GM23338 (cell line): Measurements from ENCODE around the gene PRKCH. TPM values are rescaled to one million over a fixed set of nuclear protein-coding genes. Genes with fewer than 3 reads are reported as not detected.

ENCODE experiments used
- ATAC-seq: fragments of 200-7000 bp; cut with Tn5 transposase; 3 replicates; pipeline ENCODE4 v1.9.1; 2020
- DNase-seq: peaks from one replicate; pipeline ENCODE4 v3.0.0-alpha.2; 2015; ENCODE audit warnings: low spot score
- H2AFZ ChIP-seq: fragments of 200-600 bp; sonication (generic); 2 replicates; pipeline ENCODE4 v1.8.0; 2016; ENCODE audit warnings: antibody characterized with exemption, mild to moderate bottlenecking, moderate library complexity
- H3F3A ChIP-seq: fragments of 200-600 bp; sonication (generic); replicated peaks from 2 replicates; pipeline ENCODE4 v1.8.0; 2017; ENCODE audit warnings: antibody characterized with exemption, mixed run types, low read depth
- H3K27ac ChIP-seq: fragments of 200-600 bp; sonication (generic); 2 replicates; pipeline ENCODE4 v1.6.1; 2016; ENCODE audit warnings: low read depth
- H3K27me3 ChIP-seq: fragments of 200-600 bp; sonication (generic); 2 replicates; pipeline ENCODE4 v1.8.0; 2016; ENCODE audit warnings: mild to moderate bottlenecking, mixed run types, moderate library complexity; ENCODE audit not compliant: insufficient read depth
- H3K36me3 ChIP-seq: fragments of 200-600 bp; sonication (generic); 2 replicates; pipeline ENCODE4 v1.8.0; 2016; ENCODE audit warnings: mild to moderate bottlenecking; ENCODE audit not compliant: insufficient read depth
- H3K4me1 ChIP-seq: fragments of 200-600 bp; sonication (generic); 2 replicates; pipeline ENCODE4 v1.8.0; 2016; ENCODE audit warnings: mild to moderate bottlenecking, moderate library complexity; ENCODE audit not compliant: insufficient read depth
- H3K4me2 ChIP-seq: fragments of 200-600 bp; sonication (generic); 2 replicates; pipeline ENCODE4 v1.7.1; 2017; ENCODE audit warnings: mixed run types
- H3K4me3 ChIP-seq: fragments of 200-600 bp; sonication (generic); 2 replicates; pipeline ENCODE4 v1.6.1; 2016; ENCODE audit warnings: mixed run types
- H3K79me2 ChIP-seq: fragments of 200-600 bp; sonication (generic); replicated peaks from 2 replicates; pipeline ENCODE4 v1.8.0; 2017; ENCODE audit warnings: mild to moderate bottlenecking; ENCODE audit not compliant: insufficient read depth
- H3K9me2 ChIP-seq: fragments of 200-600 bp; sonication (generic); 2 replicates; pipeline ENCODE4 v1.8.0; 2017; ENCODE audit not compliant: insufficient read depth
- H4K20me1 ChIP-seq: fragments of 200-600 bp; sonication (generic); replicated peaks from 2 replicates; pipeline ENCODE4 v1.8.0; 2017; ENCODE audit warnings: mild to moderate bottlenecking; ENCODE audit not compliant: insufficient read depth
- H3K27ac Mint-ChIP-seq: 2 replicates; pipeline ENCODE4 v1.8.0; 2020; ENCODE audit warnings: inconsistent platforms, mild to moderate bottlenecking, moderate library complexity, mixed read lengths
- H3K27me3 Mint-ChIP-seq: 3 replicates; pipeline ENCODE4 v1.8.0; 2022; ENCODE audit warnings: low read depth, mild to moderate bottlenecking, moderate library complexity, mixed read lengths, inconsistent platforms; ENCODE audit not compliant: insufficient read depth, poor library complexity
- H3K36me3 Mint-ChIP-seq: 3 replicates; pipeline ENCODE4 v1.8.0; 2021; ENCODE audit warnings: low read depth, mild to moderate bottlenecking, inconsistent platforms, moderate library complexity, mixed read lengths
- H3K4me1 Mint-ChIP-seq: 3 replicates; pipeline ENCODE4 v1.8.0; 2020; ENCODE audit warnings: mild to moderate bottlenecking, inconsistent platforms, mixed read lengths
- H3K4me3 Mint-ChIP-seq: 3 replicates; pipeline ENCODE4 v1.8.0; 2021; ENCODE audit warnings: moderate library complexity, mild to moderate bottlenecking, inconsistent platforms, mixed read lengths
- H3K9me3 Mint-ChIP-seq: 3 replicates; pipeline ENCODE4 v1.8.0; 2020; ENCODE audit warnings: moderate library complexity, mild to moderate bottlenecking, inconsistent platforms, mixed read lengths
- CREB1 ChIP-seq: fragments of 250-450 bp; sonication (Bioruptor Pico); IDR thresholded peaks from 2 replicates; pipeline ENCODE4 v1.5.0; 2020; ENCODE audit warnings: low read depth, mild to moderate bottlenecking, moderate library complexity
- EZH2phosphoT487 ChIP-seq: fragments of 200-600 bp; sonication (generic); IDR thresholded peaks from one replicate; pipeline ENCODE4 v1.8.1; 2018; ENCODE audit warnings: antibody characterized with exemption; ENCODE audit not compliant: unreplicated experiment
- NANOG ChIP-seq: IDR thresholded peaks from 2 replicates; pipeline ENCODE4 v1.6.1; 2016; ENCODE audit warnings: antibody characterized with exemption, borderline replicate concordance
- POLR2AphosphoS5 ChIP-seq: IDR thresholded peaks from 2 replicates; pipeline ENCODE4 v1.6.1; 2016; ENCODE audit warnings: antibody characterized with exemption, low read depth
- STAT1 ChIP-seq: IDR thresholded peaks from one replicate; pipeline ENCODE4 v1.6.1; 2016; ENCODE audit warnings: antibody characterized with exemption; ENCODE audit not compliant: unreplicated experiment
- ZNF114 ChIP-seq: fragments of 250-450 bp; sonication (Bioruptor Pico); IDR thresholded peaks from 2 replicates; pipeline ENCODE4 v1.5.0; 2020; ENCODE audit warnings: mild to moderate bottlenecking, moderate library complexity
- ZNF331 ChIP-seq: fragments of 250-450 bp; sonication (Bioruptor Pico); IDR thresholded peaks from 2 replicates; pipeline ENCODE4 v1.5.0; 2020; ENCODE audit warnings: low read depth, mild to moderate bottlenecking, moderate library complexity
- polyA plus RNA-seq: library from polyadenylated mRNA; unstranded; fragments of >200 nt; fragmentation: Nextera tagmentation; extraction: Ambion mirVana; gene quantifications from 2 replicates; pipeline ENCODE4 v1.2.1, GENCODE V29; 2016
- total RNA-seq: library from RNA; depleted of rRNA; stranded (reverse); fragments of >200 nt; shearing (Covaris generic); gene quantifications from 2 replicates; pipeline ENCODE4 v1.2.3, GENCODE V29; 2014
- TF ChIP-seq, protein P1 (sequence below): IDR thresholded peaks from 2 replicates; pipeline ENCODE4 v1.6.1; 2016; ENCODE audit warnings: antibody characterized with exemption
- TF ChIP-seq, protein P2 (sequence below): IDR thresholded peaks from one replicate; pipeline ENCODE4 v1.6.1; 2018; ENCODE audit warnings: antibody characterized with exemption; ENCODE audit not compliant: unreplicated experiment
- TF ChIP-seq, protein P3 (sequence below), 2 experiments: fragments of 200-600 bp in 1 of 2; sonication (generic) in 1 of 2; conservative IDR thresholded peaks; 2 replicates each; pipeline versions ENCODE4 v1.5.1 to v1.6.1; 2016 to 2017; ENCODE audit warnings: antibody characterized with exemption in 2 of 2, low read depth in 2 of 2, mild to moderate bottlenecking in 2 of 2, moderate library complexity in 1 of 2

Gene PRKCH
- total and polyA plus RNA-seq, 2 experiments from 2014 or later = 5.4 to 10.1 TPM

DNA sequence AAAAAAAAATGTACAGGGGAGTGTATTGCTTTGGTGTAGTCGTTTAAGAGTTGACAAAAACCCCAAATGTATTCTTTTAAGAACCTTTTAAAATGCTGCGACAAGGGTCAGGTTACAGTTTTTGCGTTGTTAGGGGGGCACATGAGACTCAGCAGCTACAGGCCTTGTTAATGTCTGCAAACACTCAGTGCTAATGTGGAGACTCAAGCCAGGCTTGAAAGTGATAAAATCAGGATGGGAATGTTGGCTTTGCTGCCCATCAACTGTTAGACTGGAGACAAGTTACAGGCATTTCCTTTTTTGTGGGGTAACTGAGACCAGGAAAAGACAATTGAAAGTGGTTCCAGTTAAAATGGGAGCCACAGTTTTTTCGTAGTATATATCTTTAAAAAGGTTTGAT lies 84.8 kb downstream of the PRKCH start:
- peaks cover 12% of the 10 kb centered on the region for H3K4me1 Mint-ChIP-seq
- H3K27ac ChIP-seq = no peak overlapping the region
- no peaks in the 10 kb centered on the region for H3K9me3 Mint-ChIP-seq
- no peaks in the 10 kb centered on the region for H3K27me3 ChIP-seq
- H3K4me3 ChIP-seq = no peak overlapping the region
- TF ChIP-seq EZH2phosphoT487 (no peak), NANOG (no peak), ZNF331 (CRISPR knock-in tag) (no peak), STAT1 (no peak)
- TF ChIP-seq, protein P1, sequence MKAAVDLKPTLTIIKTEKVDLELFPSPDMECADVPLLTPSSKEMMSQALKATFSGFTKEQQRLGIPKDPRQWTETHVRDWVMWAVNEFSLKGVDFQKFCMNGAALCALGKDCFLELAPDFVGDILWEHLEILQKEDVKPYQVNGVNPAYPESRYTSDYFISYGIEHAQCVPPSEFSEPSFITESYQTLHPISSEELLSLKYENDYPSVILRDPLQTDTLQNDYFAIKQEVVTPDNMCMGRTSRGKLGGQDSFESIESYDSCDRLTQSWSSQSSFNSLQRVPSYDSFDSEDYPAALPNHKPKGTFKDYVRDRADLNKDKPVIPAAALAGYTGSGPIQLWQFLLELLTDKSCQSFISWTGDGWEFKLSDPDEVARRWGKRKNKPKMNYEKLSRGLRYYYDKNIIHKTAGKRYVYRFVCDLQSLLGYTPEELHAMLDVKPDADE = no peak
- TF ChIP-seq, protein P2, sequence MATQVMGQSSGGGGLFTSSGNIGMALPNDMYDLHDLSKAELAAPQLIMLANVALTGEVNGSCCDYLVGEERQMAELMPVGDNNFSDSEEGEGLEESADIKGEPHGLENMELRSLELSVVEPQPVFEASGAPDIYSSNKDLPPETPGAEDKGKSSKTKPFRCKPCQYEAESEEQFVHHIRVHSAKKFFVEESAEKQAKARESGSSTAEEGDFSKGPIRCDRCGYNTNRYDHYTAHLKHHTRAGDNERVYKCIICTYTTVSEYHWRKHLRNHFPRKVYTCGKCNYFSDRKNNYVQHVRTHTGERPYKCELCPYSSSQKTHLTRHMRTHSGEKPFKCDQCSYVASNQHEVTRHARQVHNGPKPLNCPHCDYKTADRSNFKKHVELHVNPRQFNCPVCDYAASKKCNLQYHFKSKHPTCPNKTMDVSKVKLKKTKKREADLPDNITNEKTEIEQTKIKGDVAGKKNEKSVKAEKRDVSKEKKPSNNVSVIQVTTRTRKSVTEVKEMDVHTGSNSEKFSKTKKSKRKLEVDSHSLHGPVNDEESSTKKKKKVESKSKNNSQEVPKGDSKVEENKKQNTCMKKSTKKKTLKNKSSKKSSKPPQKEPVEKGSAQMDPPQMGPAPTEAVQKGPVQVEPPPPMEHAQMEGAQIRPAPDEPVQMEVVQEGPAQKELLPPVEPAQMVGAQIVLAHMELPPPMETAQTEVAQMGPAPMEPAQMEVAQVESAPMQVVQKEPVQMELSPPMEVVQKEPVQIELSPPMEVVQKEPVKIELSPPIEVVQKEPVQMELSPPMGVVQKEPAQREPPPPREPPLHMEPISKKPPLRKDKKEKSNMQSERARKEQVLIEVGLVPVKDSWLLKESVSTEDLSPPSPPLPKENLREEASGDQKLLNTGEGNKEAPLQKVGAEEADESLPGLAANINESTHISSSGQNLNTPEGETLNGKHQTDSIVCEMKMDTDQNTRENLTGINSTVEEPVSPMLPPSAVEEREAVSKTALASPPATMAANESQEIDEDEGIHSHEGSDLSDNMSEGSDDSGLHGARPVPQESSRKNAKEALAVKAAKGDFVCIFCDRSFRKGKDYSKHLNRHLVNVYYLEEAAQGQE = no peak
- TF ChIP-seq, protein P3, sequence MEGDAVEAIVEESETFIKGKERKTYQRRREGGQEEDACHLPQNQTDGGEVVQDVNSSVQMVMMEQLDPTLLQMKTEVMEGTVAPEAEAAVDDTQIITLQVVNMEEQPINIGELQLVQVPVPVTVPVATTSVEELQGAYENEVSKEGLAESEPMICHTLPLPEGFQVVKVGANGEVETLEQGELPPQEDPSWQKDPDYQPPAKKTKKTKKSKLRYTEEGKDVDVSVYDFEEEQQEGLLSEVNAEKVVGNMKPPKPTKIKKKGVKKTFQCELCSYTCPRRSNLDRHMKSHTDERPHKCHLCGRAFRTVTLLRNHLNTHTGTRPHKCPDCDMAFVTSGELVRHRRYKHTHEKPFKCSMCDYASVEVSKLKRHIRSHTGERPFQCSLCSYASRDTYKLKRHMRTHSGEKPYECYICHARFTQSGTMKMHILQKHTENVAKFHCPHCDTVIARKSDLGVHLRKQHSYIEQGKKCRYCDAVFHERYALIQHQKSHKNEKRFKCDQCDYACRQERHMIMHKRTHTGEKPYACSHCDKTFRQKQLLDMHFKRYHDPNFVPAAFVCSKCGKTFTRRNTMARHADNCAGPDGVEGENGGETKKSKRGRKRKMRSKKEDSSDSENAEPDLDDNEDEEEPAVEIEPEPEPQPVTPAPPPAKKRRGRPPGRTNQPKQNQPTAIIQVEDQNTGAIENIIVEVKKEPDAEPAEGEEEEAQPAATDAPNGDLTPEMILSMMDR (conservative IDR thresholded peaks at IDR 0.05; ENCODE audit: low read depth in 2 of 2) = no peak
- no peak overlapping the region; the same call in 1 of the 2 replicates for H3K27ac Mint-ChIP-seq
- no peaks in the 10 kb centered on the region for H3K27me3 Mint-ChIP-seq
- H2AFZ ChIP-seq = no peak overlapping the region
- no peaks in the 10 kb centered on the region for H4K20me1 ChIP-seq
- ATAC-seq (peak; percentile 58), DNase-seq (peak; percentile 51)
- H3K4me1 ChIP-seq = peaks cover 11% of the 10 kb centered on the region; the same call in 1 of the 2 replicates
- H3K36me3 ChIP-seq = no peaks in the 10 kb centered on the region
- H3K4me3 Mint-ChIP-seq = no peak overlapping the region
- H3K36me3 Mint-ChIP-seq = no peaks in the 10 kb centered on the region
- no peaks in the 10 kb centered on the region for H3K9me2 ChIP-seq
- peak overlapping the region; percentile 21; the same call in 1 of the 2 replicates for H3K4me2 ChIP-seq
- H3K79me2 ChIP-seq = no peaks in the 10 kb centered on the region
- H3F3A ChIP-seq = no peaks in the 10 kb centered on the region

DNA sequence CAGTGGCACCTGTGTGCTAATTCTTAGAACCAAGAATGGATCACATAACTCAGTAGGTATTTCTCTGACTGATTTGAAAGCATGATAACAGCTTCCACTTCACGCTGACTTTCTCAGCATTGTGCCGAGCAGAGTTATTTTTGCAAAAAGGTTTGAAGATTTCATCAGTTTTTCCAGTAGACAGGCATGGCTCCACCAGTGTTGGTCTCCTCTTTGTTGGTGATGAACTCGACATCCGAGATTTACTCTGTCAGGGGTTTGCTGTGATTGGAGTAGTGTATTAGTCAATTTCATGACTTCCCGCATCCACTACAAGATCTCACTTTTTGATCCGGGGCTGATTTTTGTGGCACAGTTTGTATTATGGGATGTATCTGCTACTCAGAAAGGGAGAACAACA lies 85.3 kb downstream of the PRKCH start:
- H2AFZ ChIP-seq = no peak overlapping the region
- TF ChIP-seq, protein P2 = no peak
- TF ChIP-seq POLR2AphosphoS5 (no peak), STAT1 (no peak), CREB1 (CRISPR knock-in tag) (no peak), EZH2phosphoT487 (no peak), ZNF114 (no peak)
- TF ChIP-seq, protein P1 = no peak

More for the DNA sequence above, 85.3 kb downstream of the PRKCH start:
- DNase-seq = no peak
- Histone ChIP-seq H3K79me2 (no peaks in the 10 kb centered on the region), H3K4me1 (peaks cover 11% of the 10 kb centered on the region; the same call in 1 of the 2 replicates), H3K4me3 (no peak overlapping the region), H4K20me1 (no peaks in the 10 kb centered on the region), H3K27ac (no peak overlapping the region), H3K27me3 (no peaks in the 10 kb centered on the region), H3K9me2 (no peaks in the 10 kb centered on the region), H3K4me2 (0 out of 2 replicates have a peak overlapping the region, but pooled peaks have one; percentile 21), H3K36me3 (no peaks in the 10 kb centered on the region), H3F3A (no peaks in the 10 kb centered on the region)
- no peaks in the 10 kb centered on the region for H3K36me3 Mint-ChIP-seq
- H3K27ac Mint-ChIP-seq = no peak overlapping the region
- H3K4me1 Mint-ChIP-seq = peaks cover 12% of the 10 kb centered on the region
- no peak for ATAC-seq
- H3K4me3 Mint-ChIP-seq = no peak overlapping the region
- H3K9me3 Mint-ChIP-seq = no peaks in the 10 kb centered on the region
- no peaks in the 10 kb centered on the region for H3K27me3 Mint-ChIP-seq
